ENCODE results near the gene PAPLN.

GRCh38 chr14:73255005-73255400 is 17.7 kb downstream of the PAPLN start:
- TF ChIP-seq JUN (CRISPR knock-in tag; IDR thresholded peaks at IDR 0.05) (no peak), CHD2 (IDR thresholded peaks at IDR 0.05; ENCODE audit: low read depth, low read length) (no peak), TRAFD1 (CRISPR knock-in tag; IDR thresholded peaks at IDR 0.05; ENCODE audit: borderline replicate concordance) (no peak), EZH2 (conservative IDR thresholded peaks at IDR 0.05; ENCODE audit: low read depth, low read length) (no peak), ELF1 (CRISPR knock-in tag; IDR thresholded peaks at IDR 0.05) (no peak), TFAP4 (IDR thresholded peaks at IDR 0.05; ENCODE audit: borderline replicate concordance, low read depth) (no peak), MNT (IDR thresholded peaks at IDR 0.05) (no peak), U2AF1 (optimal IDR thresholded peaks at IDR 0.05; ENCODE audit: low read depth, low read length) (no peak), EED (CRISPR knock-in tag; IDR thresholded peaks at IDR 0.05) (no peak), SP1 (IDR thresholded peaks at IDR 0.05) (no peak), SP1 (CRISPR knock-in tag; IDR thresholded peaks at IDR 0.05) (no peak)
